CD4-positive, alpha-beta memory T cell (primary cell): Measurements from ENCODE around the gene LDLR. TPM values are rescaled to one million over a fixed set of nuclear protein-coding genes. Genes with fewer than 3 reads are reported as not detected.
"Not testable (repeated sequence)": the region's sequence is repeated elsewhere in the genome, so short reads cannot be mapped to it uniquely, and the experiment has no call there.

Source experiments
- CTCF ChIA-PET: fragments of 350-600 bp; sonication (Branson Sonifier 250); formaldehyde crosslinking; loops from one replicate; lab custom pipeline; 2021; ENCODE audit warnings: inconsistent platforms; ENCODE audit not compliant: partially characterized antibody; lab: Charles Lee
- POLR2A ChIA-PET: fragments of 350-600 bp; sonication (Branson Sonifier 250); formaldehyde crosslinking; loops from one replicate; lab custom pipeline; 2021; ENCODE audit not compliant: partially characterized antibody; lab: Charles Lee
- DNase-seq, 5 donors: peaks; one replicate each; pipeline versions ENCODE4 v3.0.0 to v3.0.0-alpha.2; 2020 to 2022; ENCODE audit warnings: mixed read lengths in 1 of 5
- H3K27ac ChIP-seq: one replicate; pipeline ENCODE4 v1.7.0; 2013; ENCODE audit warnings: low read depth, low read length
- H3K27me3 ChIP-seq: 2 replicates; pipeline ENCODE4 v1.7.0; 2013; ENCODE audit warnings: mild to moderate bottlenecking, low read length, moderate library complexity; ENCODE audit not compliant: insufficient read depth
- H3K36me3 ChIP-seq: 2 replicates; pipeline ENCODE4 v1.7.0; 2013; ENCODE audit warnings: mild to moderate bottlenecking, low read length, moderate library complexity; ENCODE audit not compliant: insufficient read depth
- H3K4me1 ChIP-seq: 2 replicates; pipeline ENCODE4 v1.7.0; 2013; ENCODE audit warnings: mild to moderate bottlenecking, low read length, moderate library complexity; ENCODE audit not compliant: insufficient read depth
- H3K4me3 ChIP-seq, 2 donors: one replicate each; pipeline ENCODE4 v1.7.0; 2013; ENCODE audit warnings: low read length in 2 of 2, mild to moderate bottlenecking in 1 of 2
- H3K9me3 ChIP-seq, 2 donors: one replicate each; pipeline ENCODE4 v1.7.0; 2013; ENCODE audit warnings: low read length in 2 of 2, control low read depth in 1 of 2; ENCODE audit not compliant: control insufficient read depth in 1 of 2
- H3K27ac Mint-ChIP-seq, 7 donors: one replicate each; pipeline ENCODE4 v1.8.0; 2020 to 2021; ENCODE audit warnings: mixed read lengths in 7 of 7, mild to moderate bottlenecking in 6 of 7, inconsistent platforms in 3 of 7, moderate library complexity in 3 of 7
- H3K27me3 Mint-ChIP-seq, 2 donors: one replicate each; pipeline ENCODE4 v1.8.0; 2020 to 2021; ENCODE audit warnings: mixed read lengths in 2 of 2
- H3K36me3 Mint-ChIP-seq, 2 donors: one replicate each; pipeline ENCODE4 v1.8.0; 2020 to 2021; ENCODE audit warnings: mixed read lengths in 2 of 2, inconsistent platforms in 1 of 2, mild to moderate bottlenecking in 1 of 2
- H3K4me1 Mint-ChIP-seq, 4 donors: one replicate each; pipeline ENCODE4 v1.8.0; 2020 to 2021; ENCODE audit warnings: mixed read lengths in 4 of 4, mild to moderate bottlenecking in 1 of 4
- H3K4me3 Mint-ChIP-seq, 8 donors: one replicate each; pipeline ENCODE4 v1.8.0; 2020 to 2021; ENCODE audit warnings: mixed read lengths in 8 of 8, mild to moderate bottlenecking in 7 of 8, moderate library complexity in 6 of 8, inconsistent platforms in 3 of 8
- H3K9me3 Mint-ChIP-seq, 8 donors: one replicate each; pipeline ENCODE4 v1.8.0; 2020 to 2021; ENCODE audit warnings: mixed read lengths in 8 of 8, mild to moderate bottlenecking in 5 of 8, inconsistent platforms in 3 of 8, moderate library complexity in 1 of 8
- intact Hi-C: fragments of 100-400 bp; cut with micrococcal nuclease; formaldehyde crosslinking; loops from one replicate; pipeline ENCODE4 v1.15.1; 2023
- polyA plus RNA-seq, 2 donors: library from polyadenylated mRNA; unstranded; fragments of 300-500 nt; fragmentation: Illumina TruSeq; gene quantifications; one replicate each; pipeline ENCODE4 v1.2.3, GENCODE V29; 2021
- total RNA-seq, 2 experiments: library from RNA; stranded (reverse); gene quantifications; one replicate each; pipeline ENCODE4 v1.2.3, GENCODE V29; 2021

LDLR gene
- total and polyA plus RNA-seq, 4 experiments from 2014 or later = 4.4 to 27.0 (median 15.4) TPM

- POLR2A ChIA-PET = interaction anchor here (1.3 kb wide), 1 partner anchor 40 kb away, joined by 3 read pairs; no protein-coding TSS in a partner anchor
- no peak overlapping the region for H3K4me3 ChIP-seq
- H3K27me3 ChIP-seq = no peaks in the 10 kb centered on the region
- H3K4me3 Mint-ChIP-seq = peak overlapping the region in 2 of 8 donors; percentile 55 to 89
- no peaks in the 10 kb centered on the region for H3K9me3 ChIP-seq
- intact Hi-C loops = loop anchor here (1.0 kb wide), 2 partner anchors 68 to 346 kb away; no protein-coding TSS in a partner anchor
- peaks cover 11 to 12% of the 10 kb centered on the region in 2 donors for H3K36me3 Mint-ChIP-seq
- no peak overlapping the region for H3K27ac ChIP-seq
- peaks cover 5% of the 10 kb centered on the region for H3K36me3 ChIP-seq
- no peak for DNase-seq
- peaks cover 15% of the 10 kb centered on the region for H3K4me1 ChIP-seq
- H3K4me1 Mint-ChIP-seq = peaks cover 8 to 21% (median 9%) of the 10 kb centered on the region in 4 donors
- CTCF ChIA-PET = interaction anchor here (0.9 to 5.5 kb wide), 6 partner anchors 9 to 195 kb away, joined by 3 to 35 read pairs (median 6); no protein-coding TSS in a partner anchor
- H3K9me3 Mint-ChIP-seq = no peaks in the 10 kb centered on the region
- H3K27me3 Mint-ChIP-seq = no peaks in the 10 kb centered on the region
- peak overlapping the region in 2 of 7 donors; percentile 76 to 85 for H3K27ac Mint-ChIP-seq
These were observed 47.3 kb downstream of the LDLR start for GRCh38 chr19:11136400-11137101.

GRCh38 chr19:11137542-11138384, 48.5 kb downstream of the LDLR start:
- Histone ChIP-seq H3K4me3 (peak overlapping the region; percentile 52 to 60), H3K27me3 (no peaks in the 10 kb centered on the region), H3K27ac (no peak overlapping the region), H3K36me3 (no peaks in the 10 kb centered on the region), H3K9me3 (no peaks in the 10 kb centered on the region), H3K4me1 (peaks cover 15% of the 10 kb centered on the region)
- peak; percentile 52 to 67 (median 54) for DNase-seq
- Mint-ChIP-seq H3K4me3 (peak overlapping the region; percentile 80 to 92 (median 87)), H3K36me3 (peaks cover 4 to 6% of the 10 kb centered on the region in 2 donors), H3K27me3 (no peaks in the 10 kb centered on the region), H3K9me3 (no peaks in the 10 kb centered on the region), H3K27ac (peak overlapping the region in 6 of 7 donors; percentile 13 to 91 (median 86)), H3K4me1 (peaks cover 8 to 21% (median 9%) of the 10 kb centered on the region in 4 donors)
- POLR2A ChIA-PET = interaction anchor here (0.6 to 1.3 kb wide), 3 partner anchors 41 to 102 kb away, joined by 3 to 4 read pairs (median 3); no protein-coding TSS in a partner anchor
- intact Hi-C loops = loop anchor here (1.0 kb wide), 2 partner anchors 67 to 345 kb away; no protein-coding TSS in a partner anchor
- CTCF ChIA-PET = interaction anchor here (0.9 to 5.5 kb wide), 12 partner anchors 10 to 196 kb away, joined by 3 to 35 read pairs (median 4); no protein-coding TSS in a partner anchor

- Histone ChIP-seq H3K27ac (no peak overlapping the region), H3K9me3 (no peaks in the 10 kb centered on the region), H3K27me3 (no peaks in the 10 kb centered on the region), H3K36me3 (no peaks in the 10 kb centered on the region), H3K4me3 (no peak overlapping the region), H3K4me1 (peaks cover 20% of the 10 kb centered on the region)
- POLR2A ChIA-PET = interaction anchor here (1.1 kb wide), 1 partner anchor 65 kb away, joined by 4 read pairs; no protein-coding TSS in a partner anchor
- Mint-ChIP-seq H3K4me1 (peaks cover 8 to 21% (median 9%) of the 10 kb centered on the region in 4 donors), H3K4me3 (peak overlapping the region in 3 of 8 donors; percentile 26 to 36 (median 32)), H3K36me3 (no peaks in the 10 kb centered on the region), H3K9me3 (no peaks in the 10 kb centered on the region), H3K27ac (peak overlapping the region in 1 of 7 donors; percentile 42), H3K27me3 (no peaks in the 10 kb centered on the region)
- CTCF ChIA-PET = interaction anchor here (1.0 to 5.5 kb wide), 9 partner anchors 9 to 197 kb away, joined by 3 to 35 read pairs (median 5); no protein-coding TSS in a partner anchor
- no peak for DNase-seq
- intact Hi-C loops = no loop called here
These were observed 49.5 kb downstream of the LDLR start for GRCh38 chr19:11138601-11139300.

- DNase-seq, intact Hi-C loops, H3K36me3 Mint-ChIP-seq, H3K27ac Mint-ChIP-seq, H3K9me3 Mint-ChIP-seq, H3K4me3 ChIP-seq, H3K36me3 ChIP-seq, H3K9me3 ChIP-seq, POLR2A ChIA-PET, H3K27me3 ChIP-seq, H3K27me3 Mint-ChIP-seq, H3K27ac ChIP-seq: not testable (repeated sequence)
- peaks cover 20% of the 10 kb centered on the region for H3K4me1 ChIP-seq
- peak overlapping the region in 2 of 8 donors; percentile 36 to 73 for H3K4me3 Mint-ChIP-seq
- H3K4me1 Mint-ChIP-seq = peaks cover 8 to 21% (median 9%) of the 10 kb centered on the region in 4 donors
- CTCF ChIA-PET = interaction anchor here (0.8 to 5.5 kb wide), 5 partner anchors 13 to 342 kb away, joined by 3 to 35 read pairs (median 4); no protein-coding TSS in a partner anchor
These were observed 50.8 kb downstream of the LDLR start for GRCh38 chr19:11140023-11140538.

GRCh38 chr19:11140896-11141295, 51.6 kb downstream of the LDLR start:
- no peaks in the 10 kb centered on the region for H3K9me3 ChIP-seq
- Mint-ChIP-seq H3K4me3 (no peak overlapping the region), H3K36me3 (no peaks in the 10 kb centered on the region), H3K27me3 (no peaks in the 10 kb centered on the region), H3K4me1 (peaks cover 8 to 21% (median 9%) of the 10 kb centered on the region in 4 donors), H3K9me3 (no peaks in the 10 kb centered on the region), H3K27ac (no peak overlapping the region)
- POLR2A ChIA-PET = no interaction called here
- H3K4me1 ChIP-seq = peaks cover 20% of the 10 kb centered on the region
- H3K27ac ChIP-seq = no peak overlapping the region
- H3K36me3 ChIP-seq = no peaks in the 10 kb centered on the region
- intact Hi-C loops = no loop called here
- H3K4me3 ChIP-seq = no peak overlapping the region
- CTCF ChIA-PET = interaction anchor here (1.3 kb wide), 2 partner anchors 105 to 108 kb away, joined by 3 read pairs; no protein-coding TSS in a partner anchor
- H3K27me3 ChIP-seq = no peaks in the 10 kb centered on the region
- DNase-seq = no peak

GRCh38 chr19:11141937-11142527, 52.8 kb downstream of the LDLR start:
- no peaks in the 10 kb centered on the region for H3K9me3 ChIP-seq
- H3K4me1 Mint-ChIP-seq = peaks cover 8 to 13% (median 9%) of the 10 kb centered on the region in 4 donors

More at GRCh38 chr19:11141937-11142527, 52.8 kb downstream of the LDLR start:
- CTCF ChIA-PET = interaction anchor here (0.5 to 1.3 kb wide), 3 partner anchors 95 to 152 kb away, joined by 3 to 4 read pairs (median 3); no protein-coding TSS in a partner anchor
- Mint-ChIP-seq H3K36me3 (no peaks in the 10 kb centered on the region), H3K9me3 (no peaks in the 10 kb centered on the region), H3K27me3 (no peaks in the 10 kb centered on the region), H3K4me3 (no peak overlapping the region), H3K27ac (no peak overlapping the region)
- POLR2A ChIA-PET = no interaction called here
- peaks cover 20% of the 10 kb centered on the region for H3K4me1 ChIP-seq
- no peak overlapping the region for H3K27ac ChIP-seq
- intact Hi-C loops = no loop called here
- H3K4me3 ChIP-seq = no peak overlapping the region
- DNase-seq = no peak
- H3K36me3 ChIP-seq = no peaks in the 10 kb centered on the region
- H3K27me3 ChIP-seq = no peaks in the 10 kb centered on the region
